ENCODE measurements around the gene CLSTN1.
"Not testable (repeated sequence)": the region's sequence is repeated elsewhere in the genome, so short reads cannot be mapped to it uniquely, and the experiment has no call there.

CLSTN1 gene

DNA sequence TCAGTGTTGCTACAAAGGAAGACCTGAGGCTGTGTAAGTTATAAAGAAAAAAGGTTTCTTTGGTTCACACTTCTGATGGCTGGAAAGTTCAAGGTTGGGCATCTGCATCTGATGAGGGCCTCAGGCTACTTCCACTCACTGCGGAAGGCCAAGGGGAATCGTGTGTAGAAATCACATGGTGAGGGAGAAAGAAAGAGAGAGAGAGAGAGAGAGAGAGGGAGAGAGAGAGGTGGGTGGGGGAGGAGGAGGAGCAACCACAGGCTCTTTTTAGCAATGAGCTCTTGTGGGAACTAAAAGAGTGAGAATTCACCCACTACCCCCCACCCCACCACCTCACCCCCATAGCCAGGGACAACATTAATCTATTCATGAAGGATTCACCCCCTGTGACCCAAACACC lies 59.9 kb downstream of the CLSTN1 start:
- Histone ChIP-seq H3K9me3 (ENCODE audit: control insufficient read depth, low read length) (no peaks in the 10 kb centered on the region), H3K36me3 (ENCODE audit: control insufficient read depth, insufficient read depth, low read length) (no peaks in the 10 kb centered on the region), H3K4me1 (ENCODE audit: control insufficient read depth, insufficient read depth, low read length) (peaks cover 2% of the 10 kb centered on the region), H3K4me3 (ENCODE audit: low read length) (no peak overlapping the region), H3K9ac (ENCODE audit: low read length) (no peak overlapping the region), H3K27me3 (ENCODE audit: control insufficient read depth, insufficient read depth, low read length) (no peaks in the 10 kb centered on the region)

DNA sequence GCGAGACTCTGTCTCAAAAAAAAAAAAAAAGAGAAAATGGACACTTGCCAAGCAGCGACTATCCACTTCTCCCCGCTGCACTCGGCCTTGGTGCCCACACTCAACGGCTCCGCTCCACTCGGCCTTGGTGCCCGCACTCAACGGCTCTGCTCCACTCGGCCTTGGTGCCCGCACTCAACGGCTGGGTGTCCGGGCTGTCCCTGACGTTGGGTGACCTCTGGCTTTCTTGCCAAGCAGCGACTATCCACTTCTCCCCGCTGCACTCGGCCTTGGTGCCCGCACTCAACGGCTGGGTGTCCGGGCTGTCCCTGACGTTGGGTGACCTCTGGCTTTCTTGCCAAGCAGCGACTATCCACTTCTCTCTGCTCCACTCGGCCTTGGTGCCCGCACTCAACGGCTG lies 61.3 kb downstream of the CLSTN1 start:
- H3K36me3 ChIP-seq (ENCODE audit: control insufficient read depth, insufficient read depth, low read length); H3K9ac ChIP-seq (ENCODE audit: low read length); H3K4me1 ChIP-seq (ENCODE audit: control insufficient read depth, insufficient read depth, low read length); H3K4me3 ChIP-seq (ENCODE audit: low read length); H3K9me3 ChIP-seq (ENCODE audit: control insufficient read depth, low read length); H3K27me3 ChIP-seq (ENCODE audit: control insufficient read depth, insufficient read depth, low read length): not testable (repeated sequence)

DNA sequence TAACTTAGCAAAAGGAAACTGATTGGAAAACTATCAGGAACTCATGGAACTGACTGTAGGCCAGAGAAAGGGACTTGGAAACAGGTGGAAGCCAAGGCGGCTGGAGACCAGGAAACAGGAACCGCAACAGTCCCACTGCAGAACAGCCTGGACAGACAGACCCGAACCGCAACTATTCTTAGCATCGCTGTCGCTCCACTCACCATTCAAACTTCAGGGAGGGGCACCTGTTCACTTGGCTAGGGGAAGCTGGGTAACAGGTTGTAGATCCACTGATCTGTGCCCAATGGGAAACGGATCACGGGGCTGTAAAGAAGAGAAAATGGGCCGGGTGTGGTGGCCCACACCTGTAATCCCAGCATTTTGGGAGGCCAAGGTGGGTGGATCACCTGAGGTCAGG lies 61.9 kb downstream of the CLSTN1 start:
- H3K4me1 ChIP-seq (ENCODE audit: control insufficient read depth, insufficient read depth, low read length), result no peaks in the 10 kb centered on the region
- no peaks in the 10 kb centered on the region for H3K9me3 ChIP-seq (ENCODE audit: control insufficient read depth, low read length)
- H3K9ac ChIP-seq (ENCODE audit: low read length), result no peak overlapping the region
- H3K36me3 ChIP-seq (ENCODE audit: control insufficient read depth, insufficient read depth, low read length), result no peaks in the 10 kb centered on the region
- H3K4me3 ChIP-seq (ENCODE audit: low read length), result no peak overlapping the region
- H3K27me3 ChIP-seq (ENCODE audit: control insufficient read depth, insufficient read depth, low read length), result no peaks in the 10 kb centered on the region

DNA sequence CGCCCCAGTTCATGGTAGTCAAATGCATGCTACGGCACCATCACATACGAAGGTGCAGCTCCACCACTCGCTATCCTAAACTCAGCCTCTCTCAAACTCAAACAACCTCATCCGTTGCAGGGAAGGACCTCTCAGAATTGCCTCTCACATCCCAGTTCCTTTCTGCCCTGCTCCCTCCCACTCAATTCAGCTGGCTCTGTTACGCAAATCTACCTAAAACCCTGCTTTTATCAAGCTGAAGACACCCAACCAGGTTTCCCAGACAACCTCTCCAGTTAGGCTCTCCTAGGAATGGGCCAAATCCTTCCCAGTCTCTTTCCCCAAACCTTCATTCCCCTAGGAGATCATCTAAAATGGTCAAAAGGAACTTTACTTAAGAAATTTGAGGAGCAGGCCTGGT lies 62.9 kb downstream of the CLSTN1 start:
- no peaks in the 10 kb centered on the region for H3K4me1 ChIP-seq (ENCODE audit: control insufficient read depth, insufficient read depth, low read length)
- no peaks in the 10 kb centered on the region for H3K27me3 ChIP-seq (ENCODE audit: control insufficient read depth, insufficient read depth, low read length)
- no peaks in the 10 kb centered on the region for H3K9me3 ChIP-seq (ENCODE audit: control insufficient read depth, low read length)
- H3K36me3 ChIP-seq (ENCODE audit: control insufficient read depth, insufficient read depth, low read length), result no peaks in the 10 kb centered on the region
- no peak overlapping the region for H3K9ac ChIP-seq (ENCODE audit: low read length)
- no peak overlapping the region for H3K4me3 ChIP-seq (ENCODE audit: low read length)

DNA sequence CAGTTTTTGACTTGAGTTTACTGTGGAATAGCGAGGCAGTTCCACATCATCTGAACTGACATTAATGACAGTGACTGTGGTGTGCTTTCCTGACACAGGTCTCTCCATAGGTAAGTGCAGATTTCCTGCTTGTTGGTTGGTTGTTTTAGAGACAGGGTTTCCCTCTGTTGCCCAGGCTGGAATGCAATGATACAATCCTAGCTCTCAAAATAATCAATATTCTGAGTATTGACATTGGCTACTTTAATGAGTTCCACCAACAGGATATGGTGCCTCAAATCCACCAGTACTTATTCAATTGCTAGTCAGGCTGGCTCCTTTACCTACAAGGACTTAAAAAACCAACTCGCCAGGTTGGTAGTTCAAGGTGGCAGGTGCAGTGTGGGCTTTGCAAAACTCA lies 63.8 kb downstream of the CLSTN1 start:
- Histone ChIP-seq H3K27me3 (ENCODE audit: control insufficient read depth, insufficient read depth, low read length) (no peaks in the 10 kb centered on the region), H3K4me1 (ENCODE audit: control insufficient read depth, insufficient read depth, low read length) (no peaks in the 10 kb centered on the region), H3K9me3 (ENCODE audit: control insufficient read depth, low read length) (no peaks in the 10 kb centered on the region), H3K36me3 (ENCODE audit: control insufficient read depth, insufficient read depth, low read length) (no peaks in the 10 kb centered on the region), H3K9ac (ENCODE audit: low read length) (no peak overlapping the region), H3K4me3 (ENCODE audit: low read length) (no peak overlapping the region)

DNA sequence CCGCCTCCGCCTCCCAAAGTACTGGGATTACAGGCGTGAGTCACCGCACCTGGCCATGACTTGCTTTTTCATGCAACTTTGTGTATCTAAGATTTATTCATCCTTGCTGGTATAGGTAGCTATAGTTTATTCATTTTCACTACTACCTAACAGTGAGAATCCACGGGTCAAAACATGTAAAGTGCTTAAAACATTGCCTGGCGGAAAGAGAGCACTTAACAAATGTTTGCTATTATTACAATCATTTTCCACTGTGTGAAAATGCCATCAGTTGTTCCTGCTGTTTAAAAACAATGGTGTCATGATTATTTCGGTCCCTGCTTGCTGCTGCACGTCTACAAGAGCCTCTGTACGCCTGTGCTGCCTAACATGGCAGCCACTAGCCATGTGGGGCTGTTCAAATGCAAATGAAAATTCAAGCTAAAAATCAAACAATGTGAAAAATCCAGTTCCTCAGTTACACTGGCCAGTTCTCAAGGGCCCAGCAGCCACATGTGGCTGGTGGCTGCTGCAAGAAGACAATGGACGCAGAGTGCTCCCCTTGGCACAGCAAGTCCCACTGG lies 65.1 kb downstream of the CLSTN1 start:
- H3K9me3 ChIP-seq (ENCODE audit: control insufficient read depth, low read length), result no peaks in the 10 kb centered on the region
- no peak overlapping the region for H3K9ac ChIP-seq (ENCODE audit: low read length)
- no peak overlapping the region for H3K4me3 ChIP-seq (ENCODE audit: low read length)
- H3K4me1 ChIP-seq (ENCODE audit: control insufficient read depth, insufficient read depth, low read length), result no peaks in the 10 kb centered on the region
- H3K27me3 ChIP-seq (ENCODE audit: control insufficient read depth, insufficient read depth, low read length), result no peaks in the 10 kb centered on the region
- no peaks in the 10 kb centered on the region for H3K36me3 ChIP-seq (ENCODE audit: control insufficient read depth, insufficient read depth, low read length)

DNA sequence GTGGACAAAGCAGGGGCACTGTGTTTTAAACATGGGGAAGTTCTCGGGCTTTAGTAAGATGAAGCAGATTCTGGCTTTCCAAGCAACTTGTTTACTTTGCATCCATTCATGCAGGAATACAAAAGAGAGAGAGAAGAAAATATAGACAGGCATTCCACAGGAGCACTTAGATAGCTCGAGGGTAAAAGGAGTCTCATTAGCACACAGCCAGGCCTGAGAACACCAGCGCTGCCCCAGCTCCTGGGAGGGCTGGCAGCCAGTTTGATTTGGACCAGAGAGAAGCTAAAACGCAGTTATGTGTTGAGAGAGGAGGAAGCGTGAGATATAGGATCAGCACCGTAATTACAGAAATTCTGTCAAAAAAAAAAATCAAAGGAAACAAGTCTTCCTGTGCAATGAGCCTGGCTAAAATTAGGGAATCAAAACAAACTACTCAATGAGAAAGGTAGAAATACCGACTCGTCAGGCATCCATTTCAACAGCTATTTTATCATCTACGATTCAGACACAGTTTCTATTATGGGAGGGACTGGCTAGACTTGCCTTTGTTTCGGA lies 68.2 kb downstream of the CLSTN1 start:
- H3K4me3 ChIP-seq (ENCODE audit: low read length), result no peak overlapping the region
- no peak overlapping the region for H3K9ac ChIP-seq (ENCODE audit: low read length)
- H3K9me3 ChIP-seq (ENCODE audit: control insufficient read depth, low read length), result no peaks in the 10 kb centered on the region
- H3K4me1 ChIP-seq (ENCODE audit: control insufficient read depth, insufficient read depth, low read length), result no peaks in the 10 kb centered on the region
- H3K27me3 ChIP-seq (ENCODE audit: control insufficient read depth, insufficient read depth, low read length), result no peaks in the 10 kb centered on the region
- H3K36me3 ChIP-seq (ENCODE audit: control insufficient read depth, insufficient read depth, low read length), result peaks cover 7% of the 10 kb centered on the region

DNA sequence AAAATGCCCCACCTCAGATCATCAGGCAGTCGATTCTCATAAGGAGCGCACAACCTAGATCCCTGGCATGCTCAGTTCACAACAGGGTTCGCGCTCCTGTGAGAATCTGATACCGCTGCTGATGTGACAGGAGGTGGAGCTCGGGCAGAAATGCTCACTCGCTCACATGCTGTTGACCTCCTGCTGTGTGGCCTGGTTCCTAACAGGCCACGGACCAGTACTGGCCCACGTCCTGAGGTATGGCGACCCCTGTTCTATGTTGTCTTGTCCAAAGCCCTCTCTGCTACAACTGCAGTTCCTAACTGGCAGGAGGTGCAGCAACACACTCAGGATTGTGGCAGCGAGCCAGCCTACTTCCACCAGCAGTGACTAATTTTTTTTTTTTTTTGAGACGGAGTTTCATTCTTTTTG lies 70.6 kb downstream of the CLSTN1 start:
- Histone ChIP-seq H3K36me3 (ENCODE audit: control insufficient read depth, insufficient read depth, low read length) (peaks cover 7% of the 10 kb centered on the region), H3K27me3 (ENCODE audit: control insufficient read depth, insufficient read depth, low read length) (no peaks in the 10 kb centered on the region), H3K4me1 (ENCODE audit: control insufficient read depth, insufficient read depth, low read length) (no peaks in the 10 kb centered on the region)

DNA sequence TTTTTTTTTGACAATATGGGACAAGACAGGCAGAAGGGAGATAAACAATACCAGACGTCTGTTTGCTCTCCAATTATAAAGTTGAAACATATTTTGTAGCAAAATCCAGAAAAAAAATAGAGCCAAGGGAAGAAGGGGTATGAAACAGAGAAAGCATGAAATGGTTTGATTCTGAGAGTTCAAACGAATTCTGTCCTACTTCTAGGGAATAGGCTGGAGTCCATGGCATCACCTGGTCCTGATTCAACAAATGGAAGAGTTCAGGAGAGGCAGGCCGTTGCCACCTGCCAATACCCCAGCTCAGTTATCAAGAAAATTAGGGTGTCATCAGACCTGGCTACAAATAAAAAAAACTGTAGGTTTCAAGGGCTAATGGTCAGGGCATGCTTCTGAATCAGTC lies 71.8 kb downstream of the CLSTN1 start:
- H3K4me3 ChIP-seq (ENCODE audit: low read length), result no peak overlapping the region
- H3K36me3 ChIP-seq (ENCODE audit: control insufficient read depth, insufficient read depth, low read length), result peaks cover 7% of the 10 kb centered on the region
- H3K4me1 ChIP-seq (ENCODE audit: control insufficient read depth, insufficient read depth, low read length), result no peaks in the 10 kb centered on the region
- no peaks in the 10 kb centered on the region for H3K9me3 ChIP-seq (ENCODE audit: control insufficient read depth, low read length)
- no peaks in the 10 kb centered on the region for H3K27me3 ChIP-seq (ENCODE audit: control insufficient read depth, insufficient read depth, low read length)
- H3K9ac ChIP-seq (ENCODE audit: low read length), result no peak overlapping the region

More for the DNA sequence above, 70.6 kb downstream of the CLSTN1 start:
- Histone ChIP-seq H3K9ac (ENCODE audit: low read length) (no peak overlapping the region), H3K4me3 (ENCODE audit: low read length) (no peak overlapping the region), H3K9me3 (ENCODE audit: control insufficient read depth, low read length) (no peaks in the 10 kb centered on the region)

DNA sequence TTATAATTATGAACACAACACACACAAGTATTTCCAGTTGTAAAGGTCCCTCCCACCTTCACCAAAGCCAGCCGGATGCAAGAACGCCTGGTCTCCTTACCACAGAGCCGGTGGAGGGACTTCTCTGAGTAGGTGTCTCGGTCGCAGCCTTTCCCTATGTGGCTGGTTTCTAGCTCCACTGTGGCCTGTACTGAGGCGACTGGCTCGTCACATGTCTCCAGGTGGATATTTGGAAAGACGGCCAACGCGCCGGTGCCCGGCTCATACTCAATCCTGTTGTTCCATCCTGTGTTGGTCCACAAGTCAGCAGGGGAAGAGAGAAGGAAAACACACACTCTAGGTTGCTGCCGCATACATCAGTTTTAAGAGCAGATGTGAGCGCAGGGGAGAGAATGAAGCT lies 74.4 kb downstream of the CLSTN1 start:
- H3K9me3 ChIP-seq (ENCODE audit: control insufficient read depth, low read length), result no peaks in the 10 kb centered on the region
- H3K4me1 ChIP-seq (ENCODE audit: control insufficient read depth, insufficient read depth, low read length), result no peaks in the 10 kb centered on the region
- no peaks in the 10 kb centered on the region for H3K27me3 ChIP-seq (ENCODE audit: control insufficient read depth, insufficient read depth, low read length)
- H3K9ac ChIP-seq (ENCODE audit: low read length), result no peak overlapping the region
- no peak overlapping the region for H3K4me3 ChIP-seq (ENCODE audit: low read length)
- H3K36me3 ChIP-seq (ENCODE audit: control insufficient read depth, insufficient read depth, low read length), result peaks cover 8% of the 10 kb centered on the region

DNA sequence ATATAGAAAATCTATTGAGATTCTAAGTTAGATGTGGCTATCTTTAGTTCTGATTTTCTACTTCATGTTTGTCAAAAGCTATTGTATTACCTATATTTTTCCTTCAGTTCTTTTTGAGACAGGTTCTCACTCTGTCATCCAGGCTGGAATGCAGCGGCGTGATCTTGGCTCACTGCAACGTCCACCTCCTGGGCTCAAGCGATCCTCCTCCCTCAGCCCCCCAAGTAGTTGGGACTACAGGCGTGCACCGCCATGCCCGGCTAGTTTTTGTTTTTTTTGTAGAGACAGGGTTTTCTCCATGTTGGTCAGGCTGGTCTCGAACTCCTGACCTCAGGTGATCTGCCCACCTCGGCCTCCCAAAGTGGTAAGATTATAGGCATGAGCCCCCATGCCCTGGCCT lies 75.4 kb downstream of the CLSTN1 start:
- not testable (repeated sequence) for H3K4me3 ChIP-seq (ENCODE audit: low read length); H3K9me3 ChIP-seq (ENCODE audit: control insufficient read depth, low read length); H3K9ac ChIP-seq (ENCODE audit: low read length); H3K27me3 ChIP-seq (ENCODE audit: control insufficient read depth, insufficient read depth, low read length); H3K4me1 ChIP-seq (ENCODE audit: control insufficient read depth, insufficient read depth, low read length)
- peaks cover 17% of the 10 kb centered on the region for H3K36me3 ChIP-seq (ENCODE audit: control insufficient read depth, insufficient read depth, low read length)

DNA sequence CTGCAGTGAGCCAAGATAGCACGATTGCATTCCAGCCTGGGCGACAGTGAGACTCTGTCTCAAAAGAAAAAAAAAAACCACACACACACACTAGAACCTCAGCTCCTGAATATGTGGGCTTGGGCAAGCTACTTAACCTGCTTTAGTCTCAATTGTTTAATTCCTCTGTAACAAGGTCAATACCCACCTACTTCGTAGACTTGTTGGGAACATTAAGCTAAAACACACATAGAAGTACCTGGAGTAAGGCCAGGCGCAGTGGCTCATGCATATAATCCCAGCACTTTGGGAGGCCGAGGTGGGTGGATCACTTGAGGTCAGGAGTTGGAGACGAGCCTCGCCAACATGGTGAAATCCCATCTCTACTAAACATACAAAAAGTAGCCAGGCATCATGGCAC lies 77.1 kb downstream of the CLSTN1 start:
- Histone ChIP-seq H3K36me3 (ENCODE audit: control insufficient read depth, insufficient read depth, low read length) (peaks cover 17% of the 10 kb centered on the region), H3K27me3 (ENCODE audit: control insufficient read depth, insufficient read depth, low read length) (no peaks in the 10 kb centered on the region), H3K4me1 (ENCODE audit: control insufficient read depth, insufficient read depth, low read length) (no peaks in the 10 kb centered on the region), H3K9me3 (ENCODE audit: control insufficient read depth, low read length) (no peaks in the 10 kb centered on the region), H3K4me3 (ENCODE audit: low read length) (no peak overlapping the region), H3K9ac (ENCODE audit: low read length) (no peak overlapping the region)

DNA sequence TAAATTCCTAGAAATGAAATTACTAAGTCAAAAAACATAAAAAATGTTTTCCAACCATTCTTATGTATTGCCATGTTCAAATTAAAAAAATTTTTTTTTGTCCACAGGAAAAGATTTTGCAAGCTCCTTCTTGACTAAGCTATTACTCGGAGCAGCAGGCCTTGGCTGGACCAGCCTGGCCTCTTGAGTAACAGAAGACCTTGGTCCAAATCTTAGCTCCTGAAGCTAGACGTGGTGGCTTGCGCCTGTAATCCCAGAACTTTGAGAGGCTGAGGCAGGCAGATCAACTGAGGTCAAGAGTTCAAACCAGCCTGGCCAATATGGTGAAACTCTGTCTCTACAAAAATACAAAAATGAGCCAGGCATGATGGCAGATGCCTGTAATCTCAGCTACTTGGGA lies 77.6 kb downstream of the CLSTN1 start:
- H3K9ac ChIP-seq (ENCODE audit: low read length), result no peak overlapping the region
- H3K4me1 ChIP-seq (ENCODE audit: control insufficient read depth, insufficient read depth, low read length), result no peaks in the 10 kb centered on the region
- H3K36me3 ChIP-seq (ENCODE audit: control insufficient read depth, insufficient read depth, low read length), result peaks cover 13% of the 10 kb centered on the region

More for the DNA sequence above, 77.6 kb downstream of the CLSTN1 start:
- H3K9me3 ChIP-seq (ENCODE audit: control insufficient read depth, low read length), result no peaks in the 10 kb centered on the region
- H3K4me3 ChIP-seq (ENCODE audit: low read length), result no peak overlapping the region
- no peaks in the 10 kb centered on the region for H3K27me3 ChIP-seq (ENCODE audit: control insufficient read depth, insufficient read depth, low read length)

Data from mucosa of stomach (tissue), 1 donor.